GM04503 (cell line): ENCODE measurements around the gene MXD4.
"Not testable (repeated sequence)": the region's sequence is repeated elsewhere in the genome, so short reads cannot be mapped to it uniquely, and the experiment has no call there.

Experiments
- DNase-seq: peaks from one replicate; pipeline ENCODE4 v3.0.0-alpha.2; 2012; ENCODE audit warnings: low read depth

MXD4 gene

DNA sequence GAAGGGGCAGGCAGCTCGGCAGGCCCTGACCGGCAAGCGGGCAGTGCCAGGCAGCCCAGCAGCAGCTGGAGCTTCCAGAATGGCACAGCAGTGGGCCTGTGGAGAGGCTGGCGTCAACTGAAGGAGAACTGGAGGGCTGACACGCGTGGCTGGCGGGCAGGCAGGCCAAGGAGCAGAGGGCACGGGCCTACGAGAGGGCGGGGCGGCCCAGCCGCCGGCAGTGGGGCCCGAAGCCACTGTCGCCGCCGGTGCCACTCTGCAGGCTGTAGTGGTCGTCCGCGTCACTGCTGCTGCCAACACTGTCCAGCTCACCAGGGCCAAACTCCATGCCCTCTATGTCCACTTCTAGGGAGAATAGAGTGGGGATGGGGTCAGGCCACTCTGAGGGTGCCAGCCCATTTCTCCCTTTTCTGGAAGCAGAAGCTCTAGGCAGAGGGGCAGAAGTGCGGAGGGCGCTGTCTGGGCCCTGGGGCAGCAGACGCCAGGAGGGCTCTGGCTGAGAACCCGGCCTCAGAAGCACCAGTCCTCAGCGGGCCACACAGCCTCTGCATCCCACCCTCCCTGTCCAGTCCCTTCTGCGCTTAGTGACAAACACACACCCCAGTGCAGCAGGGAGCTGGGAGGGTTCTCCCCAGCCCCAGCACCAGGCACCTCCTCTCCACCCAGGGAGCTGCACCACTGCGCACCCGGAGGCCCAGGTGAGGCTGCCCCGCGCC is 11.4 kb downstream of the MXD4 start:
- DNase-seq: no peak

DNA sequence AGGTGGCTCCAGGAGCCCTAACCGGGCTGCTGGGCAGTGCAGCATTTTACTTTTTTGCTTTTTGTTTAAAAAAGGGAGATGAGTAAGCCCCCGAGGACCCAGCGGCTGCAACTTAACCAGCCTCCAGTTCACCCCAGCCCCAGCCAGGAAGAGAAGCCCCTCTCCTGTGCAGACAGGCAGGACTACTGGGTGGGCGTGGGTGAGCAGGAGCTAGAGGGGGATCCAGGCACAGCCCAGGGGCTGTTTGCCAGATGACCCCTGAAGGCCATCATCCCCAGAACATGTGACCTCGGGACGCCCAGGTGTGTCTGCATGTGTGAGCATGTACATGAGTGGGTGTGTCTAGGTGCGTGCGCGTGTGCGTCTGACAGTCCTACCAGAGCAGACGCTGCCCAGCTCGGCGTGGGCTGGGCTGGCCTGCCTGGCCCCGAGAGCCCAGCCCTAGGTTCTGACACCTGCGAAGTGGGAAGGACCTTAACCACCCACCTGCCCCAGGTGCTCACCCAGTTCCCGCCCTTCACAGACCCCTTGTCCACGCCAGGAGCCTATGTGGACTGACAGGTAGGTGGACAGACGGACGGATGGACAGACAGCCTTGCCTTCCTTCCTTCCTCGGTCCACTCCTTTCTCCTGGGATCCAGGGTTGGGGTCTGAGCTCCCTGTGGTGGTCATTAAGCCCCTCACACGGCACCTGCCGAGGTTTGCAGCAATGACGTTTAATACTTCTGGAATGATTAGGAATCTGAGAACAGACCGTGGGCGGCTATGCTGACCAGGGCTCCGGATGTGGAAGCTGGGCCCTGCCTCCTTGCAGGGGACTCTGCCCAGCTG is 12.2 kb downstream of the MXD4 start:
- DNase-seq: no peak

GRCh38 chr4:2248821-2249261 is 13.1 kb downstream of the MXD4 start:
- DNase-seq: no peak

DNA sequence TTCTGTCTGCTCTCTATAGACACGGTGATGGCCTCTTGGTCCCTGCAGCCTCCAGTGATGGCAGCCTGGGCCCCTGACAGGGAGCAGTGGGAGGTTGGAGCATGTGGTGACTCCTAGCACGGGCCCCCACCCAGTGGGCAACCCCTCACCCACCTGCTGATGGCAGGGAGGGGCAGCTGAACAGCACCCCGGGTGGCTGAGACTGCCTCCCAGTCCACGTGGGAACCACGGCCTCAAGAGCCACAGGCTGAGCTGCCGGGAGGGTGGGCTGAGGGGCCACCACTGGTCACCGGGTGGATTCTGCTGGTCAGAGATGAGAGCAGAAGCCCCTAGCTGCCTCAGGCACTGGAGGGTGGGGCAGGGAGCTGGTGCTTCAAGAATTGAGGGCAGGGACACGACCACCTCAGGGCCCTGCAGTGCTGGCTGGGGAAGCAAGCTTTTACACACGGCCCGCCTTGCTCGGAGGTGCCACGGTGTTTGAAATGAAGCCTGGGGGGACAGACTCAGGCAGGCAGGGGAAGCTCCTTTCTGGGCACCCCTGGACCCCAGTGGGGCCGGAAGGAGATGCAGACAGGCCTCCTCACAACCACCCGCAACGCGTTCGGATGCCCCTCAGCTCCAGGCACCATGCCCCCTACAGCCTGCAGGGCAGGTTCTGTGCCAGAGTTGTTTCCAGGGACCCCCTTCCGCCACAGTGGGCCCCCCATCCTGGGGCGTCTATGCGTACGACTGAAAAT is 13.7 kb downstream of the MXD4 start:
- DNase-seq: no peak

- DNase-seq: no peak
Measured at GRCh38 chr4:2247128-2248043, 14.5 kb downstream of the MXD4 start.

DNA sequence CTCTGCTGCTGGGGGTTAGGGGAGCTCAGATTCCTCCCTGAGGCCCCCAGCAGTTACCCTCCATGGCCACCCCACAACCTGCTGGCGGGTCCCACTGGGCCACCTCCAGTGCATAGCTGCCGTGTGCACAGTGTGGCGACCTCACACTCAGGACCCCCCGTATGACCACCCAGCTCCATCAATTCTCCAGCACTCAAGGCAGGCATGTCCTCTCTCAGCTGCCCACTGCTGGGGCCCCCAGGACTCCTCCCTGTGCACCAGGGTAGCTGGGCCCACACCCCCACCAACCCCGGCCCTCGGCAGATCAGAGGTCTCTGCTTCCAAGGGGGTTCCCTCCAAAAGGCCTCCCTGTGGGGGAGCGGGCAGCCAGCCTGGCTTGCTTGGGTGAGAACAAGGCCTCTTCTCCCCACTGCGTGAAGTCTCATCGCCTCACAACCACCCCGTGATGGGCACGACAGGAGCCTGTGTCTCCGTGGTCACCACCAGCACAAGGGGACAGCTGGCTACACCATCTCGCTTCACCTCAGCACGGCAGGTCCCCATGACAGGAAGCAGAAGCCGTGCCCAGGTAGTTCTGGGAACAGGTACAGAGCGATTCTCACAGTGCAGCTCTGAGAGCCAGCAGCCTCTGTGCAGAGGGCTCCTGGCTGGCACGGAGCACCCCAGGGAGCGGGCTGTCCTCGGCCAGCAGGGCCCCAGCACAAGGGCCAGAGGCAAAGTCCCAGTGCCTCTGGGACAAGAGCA is 15.4 kb downstream of the MXD4 start:
- no peak for DNase-seq

- DNase-seq: no peak
Measured at GRCh38 chr4:2245787-2246275, 16.1 kb downstream of the MXD4 start.

GRCh38 chr4:2245057-2245786 is 16.7 kb downstream of the MXD4 start:
- DNase-seq: no peak

- no peak for DNase-seq
Measured at GRCh38 chr4:2243681-2244380, 18.1 kb downstream of the MXD4 start.

DNA sequence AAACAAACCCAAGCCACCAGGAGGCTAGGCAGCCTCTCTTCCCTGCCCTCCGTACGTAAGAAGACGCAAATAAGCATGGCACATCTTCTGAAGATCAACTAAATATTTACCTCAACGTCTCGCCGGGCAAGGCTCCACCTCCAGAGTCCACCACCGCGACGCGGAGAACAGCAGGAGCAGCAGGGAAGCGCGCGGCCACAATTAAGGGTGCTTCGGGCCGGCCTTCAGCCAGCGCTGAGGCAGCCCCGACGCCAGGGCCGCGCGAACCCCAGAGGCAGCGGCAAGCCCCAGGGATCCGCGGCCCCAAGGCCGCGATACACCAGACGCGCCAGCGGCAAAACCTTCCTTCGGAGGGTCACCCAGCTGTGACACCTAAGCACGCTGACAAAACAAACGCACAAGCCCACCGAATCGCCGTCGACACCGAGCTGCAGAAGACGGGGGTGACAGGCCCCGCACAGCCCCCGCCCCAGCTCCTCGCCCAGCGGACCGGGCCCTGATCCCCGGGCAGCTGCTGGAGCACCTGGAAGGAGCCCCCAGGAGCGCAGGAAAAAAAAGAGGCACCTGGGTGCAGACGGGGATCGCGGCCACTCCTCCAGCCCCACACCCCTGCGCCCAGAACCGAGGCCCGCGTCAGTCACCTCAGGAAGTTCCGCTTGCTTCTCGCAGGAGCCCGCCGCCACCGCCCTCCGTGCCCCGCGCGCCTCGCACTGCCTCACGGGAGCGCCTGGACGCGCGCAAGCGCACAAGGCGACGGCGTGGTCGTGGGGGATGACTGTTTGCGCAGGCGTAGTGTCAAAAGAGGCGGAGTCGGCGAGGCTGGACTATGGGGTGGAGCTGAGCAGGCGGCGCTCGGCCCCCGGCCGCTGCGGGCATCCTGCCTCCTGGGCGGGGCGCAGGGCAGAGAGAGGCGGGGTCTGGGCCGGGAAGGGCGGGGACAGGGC is 20.2 kb downstream of the MXD4 start, which contains the start of the genes HAUS3 and POLN:
HAUS3 (minus strand) TSS at position 712 of the 944 bp plus-strand sequence. CDS start 1,175 bp downstream, outside the sequence.
POLN (minus strand) TSS at position 712 of the 944 bp plus-strand sequence. CDS start 12,890 bp downstream, outside the sequence.
- peak; percentile 78 for DNase-seq

- no peak for DNase-seq
Measured at GRCh38 chr4:2241003-2241402, 20.9 kb downstream of the MXD4 start.

DNA sequence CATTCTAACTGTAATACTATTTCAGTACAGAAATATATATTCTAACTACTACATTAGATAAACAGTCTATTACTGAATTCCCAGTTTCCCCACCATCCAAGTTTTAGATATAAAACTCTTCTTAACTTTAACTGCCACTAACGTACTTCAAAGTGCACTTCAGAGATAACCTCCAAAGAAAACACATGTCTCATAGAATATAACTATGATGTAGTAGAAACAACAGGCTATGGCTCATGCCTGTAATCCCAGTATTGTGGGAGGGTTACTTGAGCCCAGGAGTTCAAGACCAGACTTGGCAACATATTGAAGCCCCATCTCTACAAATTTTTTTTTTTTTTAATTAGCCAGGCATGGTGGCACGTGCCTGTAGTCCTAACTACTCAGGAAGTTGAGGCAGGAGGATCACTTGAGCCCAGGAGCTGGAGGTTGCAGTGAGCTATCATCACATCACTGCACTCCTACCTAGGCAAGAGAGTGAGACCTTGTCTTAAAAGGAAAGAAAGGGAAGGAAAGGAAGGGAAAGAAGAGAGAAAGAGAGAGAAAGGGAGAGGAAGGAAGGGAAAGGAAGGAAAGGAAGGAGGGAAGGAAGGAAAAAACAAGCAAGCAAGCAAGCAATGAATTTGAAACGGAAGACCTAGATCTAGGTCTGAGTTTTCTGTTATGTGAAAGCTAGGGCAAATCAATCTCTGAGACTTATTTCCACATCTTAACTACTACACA is 24.8 kb downstream of the MXD4 start:
- DNase-seq: no peak

DNA sequence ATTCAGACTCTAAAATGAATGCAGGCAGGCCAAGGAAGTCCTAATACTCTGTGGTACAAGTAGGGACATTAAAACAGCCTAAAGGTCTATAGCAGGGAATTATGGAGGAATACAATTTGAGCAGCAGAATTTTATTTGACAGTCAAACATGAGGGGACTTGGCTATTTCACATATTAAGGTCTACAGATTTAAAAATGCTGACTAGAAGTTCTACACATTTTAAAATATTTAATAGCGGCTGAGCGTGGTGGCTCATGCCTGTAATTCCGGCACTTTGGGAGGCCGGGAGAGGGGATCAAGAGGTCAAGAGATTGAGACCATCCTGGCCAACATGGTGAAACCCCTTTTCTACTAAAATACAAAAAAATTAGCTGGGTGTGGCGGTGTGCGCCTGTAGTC is 30.8 kb downstream of the MXD4 start:
- DNase-seq: no peak

- DNase-seq: no peak
Measured at GRCh38 chr4:2226261-2226660, 35.6 kb downstream of the MXD4 start.

GRCh38 chr4:2222838-2223237 is 39.1 kb downstream of the MXD4 start:
- no peak for DNase-seq

GRCh38 chr4:2221378-2221777 is 40.5 kb downstream of the MXD4 start:
- DNase-seq: not testable (repeated sequence)

- no peak for DNase-seq
Measured at GRCh38 chr4:2220016-2220630, 41.8 kb downstream of the MXD4 start.
